HG03565 (cell line): ENCODE results near the gene ANKRD44.

ENCODE experiments used
- ATAC-seq: cut with Tn5 transposase; IDR thresholded peaks from one replicate; pipeline ENCODE4 v1.9.1; 2021; ENCODE audit warnings: mild to moderate bottlenecking, moderate library complexity; ENCODE audit not compliant: unreplicated experiment

Gene ANKRD44

DNA sequence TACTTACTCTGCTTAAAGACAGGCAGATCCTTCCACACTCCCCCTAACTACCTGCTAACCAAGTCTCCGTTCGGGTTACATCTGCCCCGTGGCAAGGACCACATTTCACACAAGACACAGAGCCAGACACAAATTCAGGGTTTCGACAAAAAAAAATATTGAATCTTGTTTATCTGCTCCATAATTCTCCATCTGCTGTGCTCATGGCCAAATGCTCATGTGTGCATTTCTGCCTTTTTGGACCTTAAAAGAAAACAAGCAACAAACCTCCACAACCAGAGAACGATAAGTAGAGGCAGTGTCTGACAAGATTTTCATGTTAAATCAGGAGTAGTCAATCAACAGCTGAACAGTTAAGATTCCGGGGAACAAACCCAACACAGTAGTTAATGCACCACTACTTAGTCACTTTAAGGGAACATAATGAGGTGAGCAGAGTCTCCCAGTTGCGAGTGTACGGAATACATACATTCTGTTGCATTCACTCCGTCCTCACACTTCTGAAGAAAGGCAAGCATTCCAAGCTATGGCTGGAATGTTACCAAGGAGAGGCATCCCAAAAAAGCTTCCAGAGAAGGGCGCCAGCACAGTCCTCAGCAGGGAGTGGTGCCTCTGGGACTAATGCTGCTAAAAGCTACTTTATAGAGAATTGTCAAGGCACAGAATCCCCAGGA is 121.0 kb downstream of the ANKRD44 start:
- ATAC-seq, result no peak

DNA sequence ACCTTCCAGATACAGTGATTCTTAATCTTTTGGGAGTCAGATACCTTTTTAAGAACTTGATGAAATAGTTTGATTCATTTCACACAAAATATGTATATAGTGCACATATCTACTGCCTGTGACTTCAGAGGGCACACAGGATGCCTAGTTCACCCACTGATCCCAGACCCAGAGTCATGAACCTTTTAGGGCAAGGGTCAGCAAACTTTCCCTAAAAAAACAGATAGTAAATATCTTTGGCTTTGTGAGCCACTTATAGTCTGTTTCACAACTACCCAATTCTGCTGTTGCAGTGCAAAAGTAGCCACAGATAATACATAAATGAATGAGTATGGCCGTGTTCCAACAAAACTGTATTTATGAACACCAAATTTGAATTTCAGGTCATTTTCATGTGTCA is 124.9 kb downstream of the ANKRD44 start:
- ATAC-seq, result no peak

DNA sequence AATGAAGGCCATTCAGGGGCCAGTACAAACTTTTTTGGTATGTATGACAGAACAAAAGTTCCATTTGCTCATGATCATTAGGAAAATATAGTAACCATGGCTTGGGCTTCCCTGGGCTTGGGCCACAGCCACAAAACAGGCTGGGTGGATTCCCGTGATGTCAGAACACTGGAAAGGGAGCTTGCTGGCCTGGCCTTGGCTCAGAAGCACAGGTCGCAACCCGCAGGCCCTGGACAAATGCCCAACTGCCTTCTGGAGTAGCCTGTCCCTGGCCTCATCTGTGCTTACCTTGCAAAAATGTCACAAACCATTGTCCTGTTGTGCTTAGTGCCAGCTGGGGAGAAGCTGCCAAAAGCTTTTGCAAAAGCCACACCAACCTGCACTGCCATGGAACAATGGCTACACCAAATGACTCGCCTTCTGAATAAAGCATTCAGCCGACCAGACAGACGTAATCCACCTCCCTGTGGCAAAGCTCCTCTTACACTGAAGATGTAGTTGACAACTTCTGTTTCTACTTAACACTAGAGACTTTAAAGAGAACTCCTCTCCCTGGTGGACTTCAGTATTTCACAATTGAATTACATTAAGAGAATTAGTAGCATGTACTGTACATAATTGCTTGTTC is 125.5 kb downstream of the ANKRD44 start:
- ATAC-seq, result no peak

DNA sequence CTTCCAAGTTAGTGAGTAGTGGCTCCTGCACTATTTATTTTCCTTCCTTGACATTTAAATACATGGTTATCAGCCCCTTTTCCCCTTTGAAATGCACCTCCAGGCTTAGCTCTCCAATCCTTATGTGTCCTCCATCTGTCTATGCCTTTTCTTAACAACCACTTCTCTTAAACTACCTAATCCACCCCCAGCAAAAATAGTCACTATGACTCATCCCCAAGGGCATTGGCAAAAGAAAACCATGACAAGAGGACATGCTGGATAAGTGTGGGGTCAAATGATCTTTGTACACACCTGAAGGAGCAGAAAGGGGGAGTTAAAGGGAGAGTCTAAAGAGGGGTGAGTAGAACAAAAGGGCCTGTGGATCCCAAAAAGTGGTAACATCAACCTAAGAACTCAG is 127.2 kb downstream of the ANKRD44 start:
- no peak for ATAC-seq

DNA sequence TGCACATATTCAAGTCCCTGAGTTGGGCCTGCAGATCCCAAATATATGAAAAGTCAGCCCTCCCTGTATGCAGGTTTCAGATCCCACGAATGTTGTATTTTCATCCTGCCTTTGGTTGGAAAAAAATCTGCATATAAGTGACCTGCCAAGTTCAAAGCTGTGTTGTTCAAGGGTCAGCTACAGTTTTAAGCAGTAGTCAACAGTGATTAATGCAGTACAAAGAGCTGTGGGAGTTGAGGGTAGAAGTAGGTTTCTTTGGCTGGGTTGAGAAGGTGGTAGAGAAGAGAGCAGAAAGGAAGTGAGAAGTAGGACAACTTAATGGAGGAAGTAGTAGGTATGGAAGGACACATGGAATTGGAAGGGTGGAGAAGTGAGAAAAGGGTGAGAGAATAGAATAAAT is 127.9 kb downstream of the ANKRD44 start:
- ATAC-seq, result no peak

DNA sequence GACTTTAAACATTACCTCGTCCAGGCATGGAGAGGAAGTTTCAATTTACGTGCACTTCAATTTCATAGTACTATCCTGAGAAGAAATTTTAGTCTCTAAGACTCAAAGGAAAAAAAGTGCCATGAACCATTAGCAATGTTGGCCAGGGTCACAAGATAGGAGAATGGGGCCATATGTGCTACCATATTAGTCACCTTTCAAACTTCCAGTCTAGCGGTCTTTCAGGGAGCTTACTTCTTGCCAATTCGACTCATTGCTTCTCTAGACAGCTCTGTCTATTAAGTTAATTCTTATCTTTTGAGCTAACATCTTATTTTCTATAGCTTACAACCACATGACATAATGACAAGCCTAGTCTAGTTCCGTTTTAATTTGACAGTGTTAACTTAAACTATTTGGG is 129.1 kb downstream of the ANKRD44 start:
- no peak for ATAC-seq

DNA sequence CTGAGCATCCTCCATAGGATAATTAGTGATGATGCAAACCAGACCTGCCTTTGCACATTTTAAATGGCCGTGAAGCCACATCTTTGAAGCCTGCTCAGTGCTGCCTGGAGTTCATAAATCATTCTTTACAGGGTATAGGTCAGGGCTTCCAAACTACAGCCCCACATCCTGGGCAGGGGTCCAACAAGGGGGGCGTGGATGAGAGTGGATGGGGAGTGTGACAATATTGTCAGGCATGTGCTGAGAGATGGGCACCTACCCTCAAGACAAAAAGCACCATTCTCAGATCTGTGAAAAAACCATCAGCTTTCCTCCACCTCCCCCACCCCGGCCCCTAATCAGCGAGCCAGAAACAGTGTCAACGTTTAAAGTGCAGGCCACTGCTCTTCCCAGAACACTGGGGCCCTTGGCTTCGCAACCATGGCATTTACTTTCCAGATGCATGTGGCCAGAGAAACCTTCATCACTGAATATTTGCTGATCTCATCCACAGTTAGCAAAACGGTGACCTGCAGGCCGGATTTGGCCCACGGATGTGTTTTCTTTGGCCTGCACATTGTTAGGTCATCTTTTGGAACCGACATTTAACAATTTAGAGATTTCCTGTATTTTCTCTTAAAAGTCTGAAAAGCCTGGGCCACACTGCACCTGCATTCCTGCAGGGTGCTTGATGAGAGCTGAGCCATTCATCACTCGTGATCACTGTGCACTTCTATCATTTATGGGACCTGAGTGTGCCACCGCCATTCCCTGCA is 130.7 kb downstream of the ANKRD44 start:
- no peak for ATAC-seq

DNA sequence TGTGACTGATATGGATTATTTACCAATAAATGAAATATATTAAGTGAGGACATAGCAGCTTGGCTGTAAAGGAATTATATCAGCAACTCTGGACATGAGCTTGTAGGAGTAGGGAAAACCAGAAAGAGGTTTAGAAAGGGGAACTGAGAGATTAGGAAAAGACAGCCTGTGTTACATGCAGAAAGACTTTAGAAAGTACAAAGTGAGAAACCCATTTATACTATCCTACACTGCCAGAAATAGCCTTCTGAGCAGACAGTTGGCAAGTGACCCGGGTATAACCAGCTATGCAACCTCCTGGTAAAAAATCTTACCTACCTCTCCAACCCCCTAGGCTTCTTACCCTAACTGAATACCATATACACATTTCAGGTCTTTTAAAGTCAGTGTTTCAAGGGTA is 134.1 kb downstream of the ANKRD44 start:
- ATAC-seq, result no peak

DNA sequence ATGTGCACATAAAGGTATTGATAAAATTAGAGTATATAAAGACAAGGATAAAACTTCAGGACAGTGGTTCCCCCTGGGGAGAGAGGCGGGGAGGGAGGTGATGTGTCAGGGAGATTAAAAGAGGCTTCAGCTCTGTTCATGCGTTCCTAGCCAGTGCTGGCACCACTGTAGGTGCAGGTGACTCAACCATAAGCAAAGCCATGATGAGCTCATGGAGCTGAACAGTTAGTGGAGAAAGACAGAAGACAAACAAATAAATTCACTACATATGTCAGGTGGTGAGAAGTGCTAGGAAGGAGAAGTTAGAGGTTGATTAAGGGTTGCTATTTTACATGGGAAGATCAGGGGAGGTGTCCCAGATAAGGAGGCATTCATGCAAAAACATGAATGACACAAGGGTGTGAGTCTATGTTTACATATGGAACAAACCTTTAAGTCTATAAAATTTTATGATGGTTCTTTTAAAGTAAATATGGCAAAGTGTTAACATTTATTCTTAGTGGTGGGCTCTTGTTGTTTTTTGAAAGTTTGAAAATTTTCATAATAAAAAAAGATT is 136.0 kb downstream of the ANKRD44 start:
- ATAC-seq, result no peak

DNA sequence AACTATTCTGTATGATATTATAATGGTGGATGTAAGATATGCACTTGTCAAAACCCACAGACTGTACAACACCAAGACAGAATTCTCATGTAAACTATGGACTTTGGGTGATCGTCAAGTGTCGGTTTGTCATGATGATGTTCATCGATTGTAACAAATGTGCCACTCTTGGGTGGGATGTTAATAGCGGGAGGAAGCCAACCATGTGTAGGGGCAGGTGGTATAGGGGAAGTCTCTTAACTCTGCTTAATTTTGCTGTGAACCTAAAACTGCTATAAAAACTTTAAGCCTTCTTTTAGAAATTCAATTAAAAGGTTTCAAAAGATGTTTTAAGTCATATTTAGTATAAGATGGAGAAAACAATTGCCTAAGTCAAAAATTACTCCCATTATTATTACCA is 139.0 kb downstream of the ANKRD44 start:
- no peak for ATAC-seq

DNA sequence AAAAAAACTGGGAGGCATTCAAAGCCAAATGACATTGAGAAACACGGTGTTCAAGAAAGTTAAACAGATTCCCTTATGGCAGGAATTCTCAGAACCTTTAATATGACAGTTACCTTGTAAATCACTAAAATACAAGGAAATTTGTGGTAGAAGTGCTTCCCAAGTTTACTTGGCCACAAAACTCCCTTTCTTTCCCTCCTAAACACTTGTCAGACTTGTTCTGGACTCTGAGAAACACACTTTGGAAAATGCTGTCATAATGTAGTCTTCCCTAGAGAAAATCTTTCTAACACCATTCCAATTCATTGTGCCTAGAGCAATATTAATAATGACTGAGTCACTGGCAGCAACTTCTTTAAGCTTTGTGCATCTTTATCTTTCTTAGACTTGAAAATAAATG is 140.4 kb downstream of the ANKRD44 start:
- ATAC-seq, result no peak

DNA sequence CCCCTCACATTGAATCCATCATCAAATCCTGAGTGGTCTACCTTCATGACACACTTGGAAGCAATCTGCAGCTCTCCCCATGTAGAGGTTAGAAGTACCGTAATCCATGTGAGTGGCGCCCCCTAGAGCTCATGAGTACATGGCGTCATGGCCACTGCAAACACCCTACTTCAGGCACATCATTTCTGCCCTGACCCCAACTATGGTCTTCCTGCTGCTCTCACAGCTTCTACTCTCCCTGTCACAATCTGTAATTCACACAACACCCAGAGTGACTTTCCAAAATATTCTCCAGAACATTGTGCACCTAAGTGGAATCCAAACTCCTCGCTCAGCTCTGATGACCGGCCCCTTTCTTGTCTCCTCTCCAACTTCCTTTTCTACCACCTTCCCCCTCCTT is 141.9 kb downstream of the ANKRD44 start:
- peak; percentile 78 for ATAC-seq

DNA sequence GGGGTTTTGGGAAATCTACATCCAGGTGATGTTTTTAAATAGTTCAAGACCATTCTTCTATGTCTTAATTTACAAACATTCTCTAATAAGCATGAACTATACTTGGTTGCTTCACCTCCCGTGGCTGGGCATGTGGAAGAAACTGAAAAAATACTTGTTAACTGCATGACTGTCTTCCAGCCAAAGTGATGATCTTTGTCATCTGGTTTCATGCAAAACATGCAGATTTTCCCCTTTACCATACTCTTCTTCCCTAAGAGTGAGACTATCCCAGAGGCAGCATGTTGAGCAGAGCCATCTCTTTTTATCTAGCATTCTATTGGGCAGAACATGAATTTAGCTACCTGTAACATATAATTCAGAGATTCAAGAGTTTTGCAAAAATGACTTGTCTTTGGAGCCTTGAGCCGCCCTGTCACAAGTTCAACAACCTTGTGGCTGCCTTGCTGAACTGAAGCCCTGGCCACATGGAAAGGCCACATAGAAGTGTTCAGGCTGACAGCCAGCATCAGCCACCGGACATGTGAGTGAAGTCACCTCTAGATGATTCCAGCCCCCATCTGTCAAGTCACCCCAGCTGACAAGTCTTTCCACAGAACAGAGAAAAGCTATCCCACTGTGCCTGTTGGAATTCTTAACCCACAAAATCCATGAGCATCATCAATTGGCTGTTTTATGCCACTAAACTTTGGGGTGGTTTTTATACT is 142.8 kb downstream of the ANKRD44 start:
- ATAC-seq, result no peak

DNA sequence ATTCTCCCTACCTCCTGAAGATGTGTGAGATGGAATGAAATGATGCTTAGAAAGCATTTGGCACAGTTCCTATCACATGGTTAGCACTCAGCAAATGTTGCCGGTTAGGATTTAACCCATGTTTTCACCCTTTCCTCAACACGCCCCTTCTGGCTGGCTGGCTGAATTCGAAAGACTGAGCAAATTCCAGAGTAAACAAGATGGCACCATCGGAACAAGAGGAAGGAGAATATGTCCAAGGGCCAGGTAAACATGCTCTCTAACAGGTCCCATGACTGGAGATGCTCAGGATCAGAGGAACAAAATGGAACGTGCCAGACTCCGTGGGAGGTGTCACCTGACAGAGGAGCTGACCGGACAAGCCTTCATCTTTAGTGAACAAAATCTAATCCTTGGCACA is 145.6 kb downstream of the ANKRD44 start:
- ATAC-seq, result no peak

DNA sequence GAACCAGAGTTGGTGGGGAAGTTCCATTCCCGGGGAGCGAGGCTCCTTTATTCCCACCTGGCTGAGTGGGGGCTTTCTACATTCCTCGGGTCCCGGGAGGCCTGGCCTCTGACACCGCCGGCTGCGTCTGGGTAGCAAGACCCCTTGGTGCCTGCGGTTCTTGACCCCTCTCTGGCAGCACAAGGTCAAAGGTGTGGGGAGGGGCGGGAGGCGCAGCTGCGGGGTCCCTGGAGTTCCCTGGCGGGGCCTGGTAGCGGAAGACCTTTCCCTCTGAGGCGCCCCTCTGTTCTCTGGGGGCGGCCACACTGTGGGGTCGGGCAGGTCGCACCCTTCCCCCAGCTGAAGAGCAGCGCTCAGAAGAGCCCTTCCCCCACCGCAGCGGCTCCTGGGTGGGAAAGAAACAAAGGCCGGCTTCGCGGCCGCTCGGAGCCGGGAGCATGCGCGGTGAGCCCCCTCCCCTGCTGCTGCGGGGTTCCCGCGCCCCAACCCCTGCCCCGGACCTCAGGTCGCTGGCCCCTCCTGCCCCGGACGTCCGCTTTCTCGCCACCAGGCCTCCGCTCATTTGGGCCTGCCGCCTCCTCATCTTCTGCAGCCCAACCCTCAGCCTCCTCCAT is 146.3 kb downstream of the ANKRD44 start:
- ATAC-seq, result no peak

DNA sequence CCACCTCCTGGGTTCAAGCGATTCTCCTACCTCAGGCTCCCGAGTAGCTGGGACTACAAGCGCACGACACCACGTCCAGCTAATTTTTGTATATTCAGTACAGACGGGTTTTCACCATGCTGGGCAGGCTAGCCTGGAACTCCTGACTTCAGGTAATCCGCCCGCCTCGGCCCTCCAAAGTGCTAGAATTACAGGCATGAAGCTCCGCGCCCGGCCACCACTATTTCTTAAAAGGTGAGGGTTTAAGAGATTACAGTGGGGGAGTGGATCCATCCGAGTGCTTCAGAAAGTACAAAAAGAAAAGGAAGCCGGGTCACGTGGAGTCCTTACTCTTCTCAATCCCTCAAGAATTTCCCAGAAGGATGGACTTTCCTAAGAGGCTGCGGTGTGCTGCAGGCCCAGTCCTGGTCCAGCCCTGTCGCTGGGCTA is 146.9 kb downstream of the ANKRD44 start:
- no peak for ATAC-seq

DNA sequence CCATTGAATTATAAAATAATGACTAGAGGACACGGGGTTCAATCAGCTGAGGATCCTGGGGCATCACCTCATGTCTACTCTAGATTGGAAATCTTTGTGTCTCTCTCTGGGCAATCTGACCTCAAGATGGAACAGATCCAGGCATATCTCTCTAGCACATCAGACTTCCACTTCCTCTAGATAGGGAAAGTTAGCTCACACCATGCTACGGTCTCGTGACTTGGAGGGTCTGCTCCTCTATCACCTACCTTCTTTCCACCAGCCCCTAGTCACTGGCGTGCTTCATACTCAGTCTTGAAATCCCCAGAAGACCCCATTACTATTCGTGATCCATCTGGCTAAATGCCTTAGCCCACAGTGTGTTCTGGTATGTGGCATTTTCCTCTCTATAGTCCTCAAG is 148.8 kb downstream of the ANKRD44 start:
- ATAC-seq, result no peak

DNA sequence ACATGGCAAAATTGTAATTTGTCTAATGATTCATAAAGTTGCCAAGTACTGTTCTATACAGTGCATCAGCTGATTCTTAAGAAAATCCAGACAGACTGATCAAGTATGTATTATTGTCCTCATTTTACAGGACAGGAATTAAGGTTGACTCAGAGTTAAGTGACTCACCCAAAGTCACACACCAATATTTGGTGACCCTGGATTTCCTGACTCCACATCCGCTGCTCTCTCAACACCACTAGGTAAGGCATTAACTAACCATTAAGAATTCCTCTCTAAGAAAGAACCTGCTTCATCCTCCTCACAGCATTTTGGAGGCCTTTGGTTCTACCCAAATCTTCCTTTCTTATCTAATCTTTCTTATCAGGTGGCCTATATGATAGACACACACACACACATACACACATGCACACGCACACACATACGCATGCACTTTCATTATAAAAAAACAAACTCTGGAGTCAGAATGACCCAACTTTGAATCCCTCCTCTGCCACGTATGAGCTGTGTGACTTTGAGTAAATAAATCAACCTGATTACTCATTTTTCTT is 150.8 kb downstream of the ANKRD44 start:
- ATAC-seq, result no peak

DNA sequence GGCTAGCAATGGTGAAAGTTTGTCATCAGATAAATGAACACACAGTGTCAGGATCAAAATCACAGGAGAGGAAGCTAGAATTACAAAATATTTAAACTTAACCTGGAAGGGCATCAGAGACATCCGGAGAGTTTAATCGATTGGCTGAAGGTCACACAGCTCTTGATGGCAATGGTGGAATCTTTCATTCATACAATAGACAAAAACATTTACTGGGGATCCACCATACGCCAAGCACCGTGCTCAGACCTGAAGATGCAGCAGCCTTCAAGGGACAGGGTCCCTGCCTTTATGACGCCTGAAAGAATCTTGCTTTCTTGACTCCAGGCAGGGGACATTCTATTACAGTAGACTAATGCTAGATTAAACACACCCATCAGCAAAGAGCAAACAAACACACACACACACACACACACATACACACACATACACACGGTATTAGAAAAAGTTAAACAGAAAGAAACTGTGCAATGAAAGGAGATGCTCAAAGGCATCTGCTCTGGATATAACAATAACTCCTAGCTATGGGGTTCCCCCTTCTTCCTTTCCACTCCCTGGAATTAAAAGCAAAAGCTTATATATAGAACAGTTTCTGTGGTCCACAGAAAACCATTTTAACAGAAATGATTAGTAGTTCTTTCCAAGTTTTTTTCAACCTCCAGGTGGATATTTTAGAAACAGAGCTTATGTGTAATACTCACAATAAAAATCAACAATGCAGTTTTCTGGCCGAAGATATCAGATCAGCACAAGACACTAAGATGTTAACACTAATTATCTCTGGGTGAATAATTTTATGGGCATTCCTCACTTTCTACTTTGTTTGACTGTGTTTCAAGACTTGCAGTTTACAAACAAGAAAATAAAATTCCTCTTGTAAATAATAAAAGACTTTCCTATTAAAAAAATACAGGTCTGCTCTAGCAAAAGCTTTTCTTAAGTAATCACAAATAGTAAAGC is 151.7 kb downstream of the ANKRD44 start:
- no peak for ATAC-seq
